Stimulated activated CD4-positive, alpha-beta T cell treated with anti-CD3 and anti-CD28 coated beads, Interleukin-4, amount 100 ng/mL, for 4 hours (primary cell): ENCODE data around the gene SLC66A2.
"Not testable (repeated sequence)": the region's sequence is repeated elsewhere in the genome, so short reads cannot be mapped to it uniquely, and the experiment has no call there.

Experiments
- DNase-seq, 2 experiments: peaks; one replicate each; pipeline ENCODE4 v3.0.0-alpha.2; 2020

SLC66A2 gene

GRCh38 chr18:79951545-79952455 lies at the start of gene SLC66A2:
SLC66A2 (minus strand) TSS chr18:79951653; CDS start chr18:79950926, 727 bp downstream.
- DNase-seq = peak; percentile 89 to 98

DNA sequence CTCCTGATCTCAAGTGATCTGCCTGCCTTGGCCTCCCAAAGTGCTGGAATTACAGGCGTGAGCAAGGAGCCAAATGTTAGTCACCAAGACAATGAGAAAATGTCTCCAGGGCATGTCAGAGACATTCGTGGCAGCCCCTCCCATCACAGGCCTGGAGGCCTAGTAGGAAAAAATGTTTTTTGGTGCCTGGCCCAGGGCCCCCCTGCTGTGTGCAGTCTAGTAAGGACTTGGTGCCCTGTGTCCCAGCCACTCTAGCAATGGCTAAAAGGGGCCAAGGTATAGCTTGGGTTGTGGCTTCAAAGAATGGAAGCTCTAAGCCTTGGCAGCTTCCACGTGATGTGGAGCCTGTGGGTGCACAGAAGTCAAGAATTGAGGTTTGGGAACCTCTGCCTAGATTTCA lies 49.4 kb upstream of the SLC66A2 start:
- DNase-seq = no peak

GRCh38 chr18:79999701-80000100 lies 48.2 kb upstream of the SLC66A2 start:
- not testable (repeated sequence) for DNase-seq

- DNase-seq = no peak
These were observed 40.0 kb upstream of the SLC66A2 start for GRCh38 chr18:79991494-79991893.

DNA sequence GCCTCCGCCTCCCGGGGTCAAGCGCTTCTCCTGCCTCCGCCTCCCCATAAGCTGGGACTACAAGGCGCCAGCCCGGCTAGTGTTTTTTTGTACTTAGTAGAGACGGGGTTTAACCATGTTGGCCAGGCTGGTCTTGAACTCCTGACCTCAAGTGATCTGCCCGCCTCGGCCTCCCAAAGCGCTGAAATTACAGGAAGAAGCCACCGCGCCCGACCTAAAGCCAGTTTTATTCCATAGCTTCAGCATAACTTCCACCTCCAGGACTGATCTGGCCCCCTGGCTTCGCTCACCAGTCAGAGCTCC lies 37.7 kb upstream of the SLC66A2 start:
- DNase-seq = no peak

DNA sequence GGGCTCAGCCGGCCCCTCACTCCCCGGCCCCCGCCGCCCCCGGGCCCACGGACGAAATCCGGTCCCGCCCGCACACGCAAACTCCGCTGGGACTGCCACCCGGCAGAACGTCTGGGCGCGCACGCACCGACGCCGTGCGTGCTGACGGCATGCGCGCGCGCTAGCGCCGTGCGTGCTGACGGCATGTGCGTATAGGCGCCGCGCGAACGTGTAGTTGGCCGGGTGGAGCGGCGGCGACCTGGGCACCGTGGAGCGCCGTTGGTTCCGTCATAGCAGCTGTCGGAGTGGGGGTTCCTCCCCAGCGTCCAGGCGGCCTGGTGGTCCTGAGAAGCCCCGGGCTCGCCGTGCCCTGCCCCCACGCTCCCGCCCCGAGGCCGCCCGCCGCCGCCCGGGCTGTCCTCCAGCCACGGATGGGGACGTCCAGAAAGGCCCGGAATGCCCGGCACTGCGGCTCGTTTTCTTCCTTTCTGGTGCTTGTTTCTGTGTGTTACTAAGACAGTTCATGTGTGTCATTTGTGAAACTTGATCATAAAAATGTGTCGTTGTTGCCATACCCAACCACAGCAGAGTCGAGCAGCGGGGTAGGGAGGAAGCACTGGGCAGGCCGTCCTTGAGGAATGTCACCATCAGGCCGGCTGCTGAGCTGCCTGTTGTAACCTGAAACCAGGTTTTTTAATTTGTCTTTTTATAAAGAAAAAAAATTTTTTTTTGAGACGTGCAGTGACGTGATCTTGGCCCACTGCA lies 37.2 kb upstream of the SLC66A2 start, which contains the start of gene TXNL4A:
Gene TXNL4A, minus strand, starts transcription at position 113 of the 744 bp plus-strand sequence. CDS start 171 bp downstream, outside the sequence.
- peak; percentile 84 to 85 for DNase-seq

GRCh38 chr18:79988071-79988450 lies 36.6 kb upstream of the SLC66A2 start:
- DNase-seq = peak; percentile 44 to 56

GRCh38 chr18:79987566-79987965 lies 36.1 kb upstream of the SLC66A2 start:
- no peak for DNase-seq

DNA sequence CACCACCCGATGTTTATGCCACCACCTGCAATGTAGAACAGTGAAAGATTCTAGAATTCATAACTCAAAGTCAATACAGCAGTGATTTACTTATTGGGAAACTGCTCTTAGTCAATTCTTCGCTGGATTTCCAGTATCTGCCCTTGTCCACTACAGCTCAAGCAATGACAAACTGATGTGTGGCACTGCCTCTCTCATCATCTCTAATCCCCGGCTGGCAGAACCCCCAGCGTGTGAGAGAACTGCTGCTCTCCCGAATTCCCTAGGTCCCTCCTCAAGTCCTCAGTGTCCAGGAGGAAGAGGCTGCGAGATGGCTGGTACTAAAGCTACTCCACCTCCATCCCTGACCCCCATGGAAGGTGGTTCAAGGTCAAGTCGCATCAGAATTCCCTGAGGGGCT lies 35.3 kb upstream of the SLC66A2 start:
- DNase-seq = no peak

DNA sequence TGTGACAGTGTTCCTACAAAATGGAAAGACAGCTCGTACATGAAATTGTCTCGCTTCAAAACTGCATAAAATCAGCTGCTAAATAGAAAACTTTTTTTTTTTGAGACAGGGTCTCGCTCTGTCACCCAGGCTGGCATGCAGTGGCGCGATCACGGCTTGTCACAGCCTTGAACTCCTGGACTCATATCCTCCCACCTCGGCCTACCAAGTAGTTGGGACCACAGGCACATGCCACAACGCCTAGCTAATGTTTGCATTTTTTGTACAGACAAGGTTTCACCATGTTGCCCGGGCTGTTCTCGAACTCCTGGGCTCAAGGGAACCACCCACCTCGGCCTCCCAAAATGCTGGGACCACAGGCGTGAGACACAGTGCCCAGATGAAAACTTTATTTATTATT lies 33.7 kb upstream of the SLC66A2 start:
- DNase-seq = no peak

DNA sequence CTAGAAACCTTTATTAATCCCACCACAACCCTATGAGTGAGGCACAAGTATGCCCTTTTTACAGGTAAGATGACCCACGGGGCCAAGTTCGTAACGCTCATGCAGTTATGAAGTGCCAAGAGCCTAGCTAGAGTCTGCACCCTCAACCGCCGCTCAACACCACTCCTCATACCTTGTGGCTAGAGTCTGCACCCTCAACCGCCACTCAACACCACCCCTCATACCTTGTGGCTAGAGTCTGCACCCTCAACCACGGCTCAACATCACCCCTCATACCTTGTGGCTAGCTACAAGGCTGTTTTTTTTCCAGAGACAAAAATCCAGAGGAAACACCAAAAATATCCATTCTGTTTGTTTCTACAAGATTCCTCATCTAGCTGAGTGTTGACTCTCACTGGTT lies 32.3 kb upstream of the SLC66A2 start:
- no peak for DNase-seq

DNA sequence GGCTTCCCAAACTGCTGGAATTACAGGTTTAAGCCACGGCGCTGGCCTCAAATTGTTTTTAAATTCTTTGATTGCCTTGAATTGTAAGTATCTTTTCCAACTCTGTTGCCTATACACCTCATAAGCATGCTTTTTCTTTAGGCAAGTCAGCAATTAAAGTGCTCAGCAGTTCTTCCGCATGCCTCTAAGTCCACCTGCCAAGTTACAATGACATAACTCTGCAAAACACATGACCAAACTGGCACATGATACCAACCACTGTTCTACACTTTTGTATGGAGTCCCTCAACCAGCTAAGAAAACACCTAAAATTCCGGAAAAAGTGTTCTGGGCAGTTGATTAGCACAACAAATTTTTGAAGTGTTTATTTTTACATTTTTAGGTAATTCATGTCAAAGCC lies 31.8 kb upstream of the SLC66A2 start:
- no peak for DNase-seq

DNA sequence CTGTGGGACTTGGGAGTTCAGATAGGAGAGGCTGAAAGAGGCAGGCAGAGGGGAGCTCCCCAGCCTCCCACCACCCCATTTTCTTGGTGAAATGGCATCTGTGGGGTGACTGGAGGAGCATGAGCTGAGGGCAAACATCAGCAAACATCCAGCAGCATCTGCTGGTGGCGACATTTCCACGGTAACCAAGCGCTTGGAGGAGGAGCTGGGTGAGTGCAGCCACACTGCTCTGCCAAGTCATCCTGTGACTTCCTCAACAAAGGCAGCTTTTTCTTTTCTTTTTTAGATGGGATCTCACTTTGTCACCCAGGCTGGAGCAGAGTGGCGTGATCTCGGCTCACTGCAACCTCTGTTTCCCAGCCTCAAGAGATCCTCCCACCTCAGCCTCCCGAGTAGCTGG lies 31.3 kb upstream of the SLC66A2 start:
- DNase-seq = no peak

- no peak for DNase-seq
These were observed 29.1 kb upstream of the SLC66A2 start for GRCh38 chr18:79980585-79980984.

DNA sequence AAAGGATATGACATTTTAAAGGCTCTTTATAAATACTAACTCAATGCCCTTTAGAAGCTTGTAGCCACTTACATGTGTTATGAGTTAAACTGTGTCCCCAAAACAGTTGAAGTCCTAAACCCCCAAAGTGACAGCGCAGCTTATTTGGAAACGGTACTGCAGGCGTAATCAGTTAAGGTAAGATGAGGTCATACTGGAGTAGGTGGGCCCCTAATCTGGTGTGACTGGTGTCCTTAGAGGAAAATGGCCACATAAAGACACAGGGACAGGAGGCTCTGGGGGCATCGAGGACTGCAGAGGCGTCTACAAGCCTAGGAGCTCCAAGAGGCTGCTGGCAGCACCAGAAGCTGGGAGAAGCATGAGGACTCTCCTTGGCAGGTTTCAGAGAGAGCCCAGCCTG lies 28.4 kb upstream of the SLC66A2 start:
- no peak for DNase-seq

DNA sequence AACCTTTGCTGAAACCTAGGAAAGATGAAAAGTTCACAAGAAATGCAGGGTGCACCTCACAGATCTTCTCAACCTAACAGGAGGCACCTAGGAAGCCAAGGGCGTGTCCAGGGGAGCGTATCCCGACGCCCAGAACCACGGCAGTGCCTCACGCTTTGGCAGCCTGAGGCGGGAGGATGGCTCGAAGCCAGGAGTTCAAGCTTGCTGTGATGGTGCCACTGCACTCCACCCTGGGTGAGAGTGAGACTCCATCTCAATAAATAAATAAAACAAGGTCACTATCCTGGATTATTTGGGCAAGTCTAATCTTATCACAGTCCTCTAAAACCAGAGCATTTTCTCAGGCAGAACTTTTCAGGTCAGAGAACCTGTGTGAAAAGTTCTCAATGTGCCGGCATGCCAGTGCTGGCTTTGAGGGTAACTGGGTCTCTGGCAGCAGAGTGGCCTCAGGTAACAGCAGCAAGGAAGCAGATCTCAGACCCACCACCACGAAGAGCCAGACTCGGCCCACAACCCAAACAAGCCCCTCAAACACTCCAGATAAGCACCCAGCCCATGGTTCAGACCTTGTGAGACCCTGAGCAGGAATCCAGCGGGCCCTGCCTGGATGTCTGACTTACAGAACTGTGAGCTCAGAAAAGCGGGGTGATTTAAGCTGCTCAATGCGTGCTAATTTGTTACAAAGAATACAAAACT lies 24.7 kb upstream of the SLC66A2 start:
- no peak for DNase-seq

DNA sequence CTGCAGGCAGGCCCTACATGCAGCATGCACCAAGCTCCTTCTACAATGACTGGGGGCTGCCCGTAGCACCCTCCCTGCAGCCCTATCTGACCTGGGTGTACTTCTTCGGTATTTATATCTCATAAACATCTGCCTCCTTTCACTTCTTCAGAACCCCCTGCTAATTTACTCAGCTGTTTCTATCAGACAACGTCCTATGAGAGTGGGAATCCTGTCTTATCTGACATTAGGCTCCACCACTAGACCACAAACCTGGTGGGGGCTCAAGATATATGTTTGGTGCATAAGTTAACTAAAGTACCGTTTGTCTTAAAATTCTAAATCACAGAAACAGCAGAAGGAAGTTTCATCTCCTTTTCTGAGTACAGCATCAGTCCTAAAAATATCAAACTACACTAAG lies 23.6 kb upstream of the SLC66A2 start:
- no peak for DNase-seq

DNA sequence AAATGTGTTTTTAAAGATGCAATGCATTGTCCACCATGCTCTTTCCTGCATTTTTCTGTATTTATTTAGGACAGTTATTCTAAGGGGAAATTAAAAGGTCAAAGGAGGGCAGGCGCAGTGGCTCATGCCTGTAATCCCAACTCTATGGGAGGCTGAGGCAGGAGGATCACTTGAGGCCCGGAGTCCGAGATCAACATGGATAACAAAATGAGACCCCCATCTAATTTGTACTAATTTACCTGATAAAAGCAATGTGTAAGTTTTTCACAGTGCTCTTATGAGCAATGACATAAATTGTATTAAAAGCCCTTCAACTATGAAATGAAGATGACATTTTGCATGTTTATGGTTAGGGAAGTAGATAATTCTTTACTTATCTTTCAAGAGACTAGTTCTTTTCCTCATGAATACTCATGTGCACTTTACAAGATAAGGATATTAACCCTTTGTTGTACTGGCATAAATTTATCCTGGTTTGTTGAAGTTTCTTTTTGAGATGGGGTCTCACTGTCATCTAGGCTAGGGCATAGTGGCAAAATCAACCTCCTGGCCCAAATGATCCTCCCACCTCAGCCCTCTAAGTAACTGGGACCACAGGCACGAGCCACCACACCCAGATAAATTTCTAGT lies 22.7 kb upstream of the SLC66A2 start:
- no peak for DNase-seq

DNA sequence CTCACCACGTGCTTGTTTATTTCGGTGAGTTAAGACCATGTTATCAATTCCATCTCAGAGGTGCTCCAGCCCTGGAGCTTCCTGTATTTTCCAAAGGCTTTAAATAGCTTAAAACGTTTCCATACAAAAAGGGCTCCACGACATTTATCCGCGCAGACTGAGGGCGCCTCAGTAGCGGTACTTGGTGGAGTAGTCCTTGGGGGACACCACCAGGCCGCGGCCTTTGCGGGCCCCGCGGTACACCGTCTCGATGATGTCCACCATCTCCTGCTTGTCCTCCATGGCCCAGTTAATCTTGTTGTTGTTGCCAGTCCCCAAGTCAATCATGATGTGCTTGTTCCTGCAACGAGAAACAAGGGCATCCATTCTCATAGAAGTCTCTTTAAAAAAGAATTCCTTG lies 22.1 kb upstream of the SLC66A2 start:
- DNase-seq = no peak

- DNase-seq = no peak
These were observed 21.3 kb upstream of the SLC66A2 start for GRCh38 chr18:79972720-79973119.

DNA sequence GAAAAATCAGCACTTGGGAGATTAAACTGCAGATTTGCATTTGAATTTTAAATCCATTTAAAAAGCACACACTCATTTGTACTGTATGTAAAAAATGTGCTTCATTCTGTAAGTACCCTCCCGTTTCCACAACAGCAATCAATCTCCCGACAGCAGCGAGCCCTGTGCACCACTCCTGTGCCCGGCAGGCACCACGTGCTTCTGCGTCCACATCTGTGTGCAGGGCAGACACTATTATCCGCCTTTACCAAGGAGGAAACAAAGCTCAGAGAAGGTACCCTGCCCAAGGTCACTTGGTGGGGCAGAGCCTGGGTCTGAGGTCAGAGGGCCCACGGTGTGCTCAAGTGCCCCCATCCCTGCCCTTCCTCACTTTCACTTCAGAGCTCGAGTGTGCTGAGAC lies 20.5 kb upstream of the SLC66A2 start:
- no peak for DNase-seq

- DNase-seq = no peak
These were observed 19.9 kb upstream of the SLC66A2 start for GRCh38 chr18:79971211-79971952.
